Skeletal muscle tissue (tissue), 4 donors: ENCODE measurements around the gene TRAF1. TPM values are rescaled to one million over a fixed set of nuclear protein-coding genes. Genes with fewer than 3 reads are reported as not detected.

Experiments
- H3K27ac ChIP-seq: one replicate; pipeline ENCODE4 v1.7.0; 2013; ENCODE audit warnings: mild to moderate bottlenecking, low read depth, low read length, inconsistent platforms
- H3K27me3 ChIP-seq, 3 donors: one replicate each; pipeline ENCODE4 v1.7.0; 2013; ENCODE audit warnings: low read length in 3 of 3; ENCODE audit not compliant: control insufficient read depth in 3 of 3, insufficient read depth in 3 of 3
- H3K36me3 ChIP-seq, 3 donors: one replicate each; pipeline ENCODE4 v1.7.0; 2013; ENCODE audit warnings: low read length in 3 of 3; ENCODE audit not compliant: control insufficient read depth in 3 of 3, insufficient read depth in 3 of 3
- H3K4me1 ChIP-seq, 3 donors: one replicate each; pipeline ENCODE4 v1.7.0; 2013; ENCODE audit warnings: low read length in 3 of 3, mild to moderate bottlenecking in 3 of 3; ENCODE audit not compliant: control insufficient read depth in 3 of 3, insufficient read depth in 3 of 3
- H3K4me3 ChIP-seq, 3 donors: one replicate each; pipeline ENCODE4 v1.7.0; 2013; ENCODE audit warnings: low read length in 3 of 3
- H3K9ac ChIP-seq, 3 donors: one replicate each; pipeline ENCODE4 v1.7.0; 2013; ENCODE audit warnings: low read length in 3 of 3, mild to moderate bottlenecking in 3 of 3, moderate library complexity in 2 of 3, low read depth in 1 of 3
- H3K9me3 ChIP-seq, 3 donors: one replicate each; pipeline ENCODE4 v1.7.0; 2013; ENCODE audit warnings: low read length in 3 of 3; ENCODE audit not compliant: control insufficient read depth in 3 of 3
- total RNA-seq: library from RNA; depleted of rRNA; stranded (reverse); fragments of >200 nt; gene quantifications from one replicate; pipeline ENCODE4 v1.2.3, GENCODE V29; 2014
- donor health status: Osteomylitis.

TRAF1 gene
- total RNA-seq, 1 donor from 2014 or later = 2.1 TPM

- Histone ChIP-seq H3K4me1 (no peaks in the 10 kb centered on the region), H3K9ac (no peak overlapping the region), H3K4me3 (no peak overlapping the region), H3K27ac (no peak overlapping the region), H3K27me3 (no peaks in the 10 kb centered on the region), H3K9me3 (no peaks in the 10 kb centered on the region), H3K36me3 (peaks cover 0 to 12% (median 6%) of the 10 kb centered on the region in 3 donors)
Observed at GRCh38 chr9:120910643-120911042, 16.0 kb downstream of the TRAF1 start.

GRCh38 chr9:120909904-120910303 is 16.7 kb downstream of the TRAF1 start:
- Histone ChIP-seq H3K4me1 (no peaks in the 10 kb centered on the region), H3K27ac (no peak overlapping the region), H3K27me3 (no peaks in the 10 kb centered on the region), H3K9me3 (no peaks in the 10 kb centered on the region), H3K4me3 (no peak overlapping the region), H3K9ac (no peak overlapping the region), H3K36me3 (peaks cover 0 to 15% (median 6%) of the 10 kb centered on the region in 3 donors)

- Histone ChIP-seq H3K4me1 (no peaks in the 10 kb centered on the region), H3K4me3 (no peak overlapping the region), H3K9ac (no peak overlapping the region), H3K27me3 (peaks cover 0 to 3% (median 0%) of the 10 kb centered on the region in 3 donors), H3K9me3 (no peaks in the 10 kb centered on the region), H3K27ac (no peak overlapping the region), H3K36me3 (peaks cover 0 to 4% (median 0%) of the 10 kb centered on the region in 3 donors)
Observed at GRCh38 chr9:120905315-120906164, 21.1 kb downstream of the TRAF1 start.

GRCh38 chr9:120904978-120905301 is 21.7 kb downstream of the TRAF1 start:
- peaks cover 0 to 4% (median 0%) of the 10 kb centered on the region in 3 donors for H3K36me3 ChIP-seq

GRCh38 chr9:120904061-120904977 is 22.3 kb downstream of the TRAF1 start:
- Histone ChIP-seq H3K9me3 (no peaks in the 10 kb centered on the region), H3K27me3 (peaks cover 0 to 3% (median 0%) of the 10 kb centered on the region in 3 donors), H3K9ac (no peak overlapping the region), H3K4me1 (no peaks in the 10 kb centered on the region), H3K27ac (no peak overlapping the region), H3K4me3 (no peak overlapping the region), H3K36me3 (peaks cover 0 to 4% (median 0%) of the 10 kb centered on the region in 3 donors)

More at GRCh38 chr9:120904978-120905301, 21.7 kb downstream of the TRAF1 start:
- Histone ChIP-seq H3K4me3 (no peak overlapping the region), H3K27ac (no peak overlapping the region), H3K4me1 (no peaks in the 10 kb centered on the region), H3K9me3 (no peaks in the 10 kb centered on the region), H3K9ac (no peak overlapping the region), H3K27me3 (peaks cover 0 to 3% (median 0%) of the 10 kb centered on the region in 3 donors)

- no peak overlapping the region for H3K27ac ChIP-seq
- H3K27me3 ChIP-seq = peaks cover 0 to 3% (median 0%) of the 10 kb centered on the region in 3 donors
- no peaks in the 10 kb centered on the region for H3K9me3 ChIP-seq
- no peak overlapping the region for H3K9ac ChIP-seq
- H3K36me3 ChIP-seq = peaks cover 0 to 4% (median 0%) of the 10 kb centered on the region in 3 donors
- H3K4me1 ChIP-seq = no peaks in the 10 kb centered on the region
- H3K4me3 ChIP-seq = no peak overlapping the region
Observed at GRCh38 chr9:120902569-120903535, 23.7 kb downstream of the TRAF1 start.

- Histone ChIP-seq H3K9me3 (no peaks in the 10 kb centered on the region), H3K36me3 (peaks cover 0 to 4% (median 0%) of the 10 kb centered on the region in 3 donors), H3K4me1 (peaks cover 3 to 4% (median 4%) of the 10 kb centered on the region in 3 donors), H3K9ac (no peak overlapping the region), H3K27me3 (peaks cover 0 to 3% (median 0%) of the 10 kb centered on the region in 3 donors), H3K27ac (no peak overlapping the region), H3K4me3 (no peak overlapping the region)
Observed at GRCh38 chr9:120901755-120902568, 24.6 kb downstream of the TRAF1 start.

- Histone ChIP-seq H3K9me3 (no peaks in the 10 kb centered on the region), H3K9ac (no peak overlapping the region), H3K4me1 (peaks cover 4 to 7% (median 6%) of the 10 kb centered on the region in 3 donors), H3K4me3 (no peak overlapping the region), H3K36me3 (peaks cover 0 to 4% (median 0%) of the 10 kb centered on the region in 3 donors), H3K27me3 (peaks cover 0 to 3% (median 2%) of the 10 kb centered on the region in 3 donors), H3K27ac (no peak overlapping the region)
Observed at GRCh38 chr9:120900824-120901223, 25.8 kb downstream of the TRAF1 start.
